H1 (cell line): ENCODE results near the gene TAF3. TPM values are rescaled to one million over a fixed set of nuclear protein-coding genes. Genes with fewer than 3 reads are reported as not detected.

Source experiments
- BACH1 ChIP-seq: IDR thresholded peaks from 2 replicates; pipeline ENCODE4 v1.6.1; 2012; ENCODE audit warnings: low read length, improper control_type of control experiment
- BRCA1 ChIP-seq: IDR thresholded peaks from 2 replicates; pipeline ENCODE4 v1.6.1; 2012; ENCODE audit warnings: low read depth, low read length, improper control_type of control experiment
- CEBPB ChIP-seq: IDR thresholded peaks from 2 replicates; pipeline ENCODE4 v1.6.1; 2012; ENCODE audit warnings: low read depth, low read length
- CREB1 ChIP-seq: IDR thresholded peaks from 2 replicates; pipeline ENCODE4 v1.6.1; 2012; ENCODE audit warnings: inconsistent platforms
- GTF2F1 ChIP-seq: IDR thresholded peaks from 2 replicates; pipeline ENCODE4 v1.6.1; 2012; ENCODE audit warnings: low read depth, low read length, improper control_type of control experiment, borderline replicate concordance
- SUZ12 ChIP-seq: fragments of 200-600 bp; sonication (generic); IDR thresholded peaks from 2 replicates; pipeline ENCODE4 v1.6.1; 2012; ENCODE audit warnings: mild to moderate bottlenecking, inconsistent platforms, low read length, moderate library complexity, mixed read lengths
- TEAD4 ChIP-seq: IDR thresholded peaks from 2 replicates; pipeline ENCODE4 v1.6.1; 2012; ENCODE audit warnings: low read depth, low read length, inconsistent platforms, mixed read lengths
- polyA plus RNA-seq, 7 experiments: library from polyadenylated mRNA; depleted of rRNA in 3 of 7; stranded (reverse) in 5 of 7; unstranded in 2 of 7; fragments of >200 nt in 5 of 7; fragments of 200-250 nt in 2 of 7; gene quantifications; 1 replicate in 5 of 7; 2 replicates in 1 of 7; 4 replicates in 1 of 7; pipeline versions ENCODE4 v1.2.1 to v1.2.3, GENCODE V29; 2011 to 2013; ENCODE audit warnings: missing spikeins in 2 of 7, mixed read lengths in 2 of 7
- total RNA-seq: library from RNA; stranded (reverse); fragmentation: NEBNext Ultra II Directional; extraction: Animal tissue kit (Norgen Biotek cat#: 25700); gene quantifications from 2 replicates; pipeline ENCODE4 v1.2.1, GENCODE V29; 2021
- TF ChIP-seq, protein P1 (sequence below): fragments of 300-600 bp; sonication (generic); IDR thresholded peaks from 2 replicates; pipeline ENCODE4 v1.7.1; 2012; ENCODE audit warnings: low read length, moderate library complexity, mild to moderate bottlenecking, inconsistent platforms; ENCODE audit not compliant: insufficient replicate concordance
- TF ChIP-seq, protein P2 (sequence below): IDR thresholded peaks from 2 replicates; pipeline ENCODE4 v1.6.1; 2012; ENCODE audit warnings: low read length, inconsistent platforms

TAF3 gene
- total and polyA plus RNA-seq, 2 of the 8 experiments (the other 6 are each of a cell fraction or from before 2014, with no cell fraction given), result 1.5 to 11.2 TPM

DNA sequence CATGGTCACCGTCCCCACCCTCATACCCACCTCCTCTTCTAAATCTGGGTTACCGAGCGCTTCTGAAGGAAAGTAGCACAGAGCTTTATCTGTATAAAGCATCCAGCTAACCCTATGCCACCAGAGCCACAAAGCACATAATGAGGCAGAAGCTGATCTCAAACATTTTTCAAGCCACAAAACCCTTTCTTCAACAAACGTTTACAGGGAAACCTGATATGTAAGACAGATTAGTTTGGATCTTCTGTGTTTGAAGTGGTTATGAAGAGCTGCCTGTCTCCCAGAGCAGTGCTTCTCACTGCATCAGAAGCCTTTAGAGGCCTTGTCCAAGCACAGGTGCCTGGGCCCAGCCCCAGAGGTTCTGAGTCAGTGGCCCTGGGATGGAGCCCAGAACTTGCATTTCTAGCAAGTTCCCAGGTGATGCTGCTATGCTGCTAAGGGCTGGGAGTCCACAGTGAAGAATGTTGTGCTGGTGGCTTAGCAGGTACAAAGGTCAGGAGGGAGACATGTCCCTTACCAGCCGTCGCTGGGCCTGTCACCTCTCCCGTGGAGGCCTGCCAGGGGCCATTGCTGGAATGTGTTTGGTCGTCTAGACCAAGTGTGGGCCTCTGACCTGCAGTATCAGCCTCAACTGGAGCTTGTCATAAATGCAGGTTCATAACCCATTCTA, 90.4 kb downstream of the TAF3 start (continued):
- TF ChIP-seq, protein P1, sequence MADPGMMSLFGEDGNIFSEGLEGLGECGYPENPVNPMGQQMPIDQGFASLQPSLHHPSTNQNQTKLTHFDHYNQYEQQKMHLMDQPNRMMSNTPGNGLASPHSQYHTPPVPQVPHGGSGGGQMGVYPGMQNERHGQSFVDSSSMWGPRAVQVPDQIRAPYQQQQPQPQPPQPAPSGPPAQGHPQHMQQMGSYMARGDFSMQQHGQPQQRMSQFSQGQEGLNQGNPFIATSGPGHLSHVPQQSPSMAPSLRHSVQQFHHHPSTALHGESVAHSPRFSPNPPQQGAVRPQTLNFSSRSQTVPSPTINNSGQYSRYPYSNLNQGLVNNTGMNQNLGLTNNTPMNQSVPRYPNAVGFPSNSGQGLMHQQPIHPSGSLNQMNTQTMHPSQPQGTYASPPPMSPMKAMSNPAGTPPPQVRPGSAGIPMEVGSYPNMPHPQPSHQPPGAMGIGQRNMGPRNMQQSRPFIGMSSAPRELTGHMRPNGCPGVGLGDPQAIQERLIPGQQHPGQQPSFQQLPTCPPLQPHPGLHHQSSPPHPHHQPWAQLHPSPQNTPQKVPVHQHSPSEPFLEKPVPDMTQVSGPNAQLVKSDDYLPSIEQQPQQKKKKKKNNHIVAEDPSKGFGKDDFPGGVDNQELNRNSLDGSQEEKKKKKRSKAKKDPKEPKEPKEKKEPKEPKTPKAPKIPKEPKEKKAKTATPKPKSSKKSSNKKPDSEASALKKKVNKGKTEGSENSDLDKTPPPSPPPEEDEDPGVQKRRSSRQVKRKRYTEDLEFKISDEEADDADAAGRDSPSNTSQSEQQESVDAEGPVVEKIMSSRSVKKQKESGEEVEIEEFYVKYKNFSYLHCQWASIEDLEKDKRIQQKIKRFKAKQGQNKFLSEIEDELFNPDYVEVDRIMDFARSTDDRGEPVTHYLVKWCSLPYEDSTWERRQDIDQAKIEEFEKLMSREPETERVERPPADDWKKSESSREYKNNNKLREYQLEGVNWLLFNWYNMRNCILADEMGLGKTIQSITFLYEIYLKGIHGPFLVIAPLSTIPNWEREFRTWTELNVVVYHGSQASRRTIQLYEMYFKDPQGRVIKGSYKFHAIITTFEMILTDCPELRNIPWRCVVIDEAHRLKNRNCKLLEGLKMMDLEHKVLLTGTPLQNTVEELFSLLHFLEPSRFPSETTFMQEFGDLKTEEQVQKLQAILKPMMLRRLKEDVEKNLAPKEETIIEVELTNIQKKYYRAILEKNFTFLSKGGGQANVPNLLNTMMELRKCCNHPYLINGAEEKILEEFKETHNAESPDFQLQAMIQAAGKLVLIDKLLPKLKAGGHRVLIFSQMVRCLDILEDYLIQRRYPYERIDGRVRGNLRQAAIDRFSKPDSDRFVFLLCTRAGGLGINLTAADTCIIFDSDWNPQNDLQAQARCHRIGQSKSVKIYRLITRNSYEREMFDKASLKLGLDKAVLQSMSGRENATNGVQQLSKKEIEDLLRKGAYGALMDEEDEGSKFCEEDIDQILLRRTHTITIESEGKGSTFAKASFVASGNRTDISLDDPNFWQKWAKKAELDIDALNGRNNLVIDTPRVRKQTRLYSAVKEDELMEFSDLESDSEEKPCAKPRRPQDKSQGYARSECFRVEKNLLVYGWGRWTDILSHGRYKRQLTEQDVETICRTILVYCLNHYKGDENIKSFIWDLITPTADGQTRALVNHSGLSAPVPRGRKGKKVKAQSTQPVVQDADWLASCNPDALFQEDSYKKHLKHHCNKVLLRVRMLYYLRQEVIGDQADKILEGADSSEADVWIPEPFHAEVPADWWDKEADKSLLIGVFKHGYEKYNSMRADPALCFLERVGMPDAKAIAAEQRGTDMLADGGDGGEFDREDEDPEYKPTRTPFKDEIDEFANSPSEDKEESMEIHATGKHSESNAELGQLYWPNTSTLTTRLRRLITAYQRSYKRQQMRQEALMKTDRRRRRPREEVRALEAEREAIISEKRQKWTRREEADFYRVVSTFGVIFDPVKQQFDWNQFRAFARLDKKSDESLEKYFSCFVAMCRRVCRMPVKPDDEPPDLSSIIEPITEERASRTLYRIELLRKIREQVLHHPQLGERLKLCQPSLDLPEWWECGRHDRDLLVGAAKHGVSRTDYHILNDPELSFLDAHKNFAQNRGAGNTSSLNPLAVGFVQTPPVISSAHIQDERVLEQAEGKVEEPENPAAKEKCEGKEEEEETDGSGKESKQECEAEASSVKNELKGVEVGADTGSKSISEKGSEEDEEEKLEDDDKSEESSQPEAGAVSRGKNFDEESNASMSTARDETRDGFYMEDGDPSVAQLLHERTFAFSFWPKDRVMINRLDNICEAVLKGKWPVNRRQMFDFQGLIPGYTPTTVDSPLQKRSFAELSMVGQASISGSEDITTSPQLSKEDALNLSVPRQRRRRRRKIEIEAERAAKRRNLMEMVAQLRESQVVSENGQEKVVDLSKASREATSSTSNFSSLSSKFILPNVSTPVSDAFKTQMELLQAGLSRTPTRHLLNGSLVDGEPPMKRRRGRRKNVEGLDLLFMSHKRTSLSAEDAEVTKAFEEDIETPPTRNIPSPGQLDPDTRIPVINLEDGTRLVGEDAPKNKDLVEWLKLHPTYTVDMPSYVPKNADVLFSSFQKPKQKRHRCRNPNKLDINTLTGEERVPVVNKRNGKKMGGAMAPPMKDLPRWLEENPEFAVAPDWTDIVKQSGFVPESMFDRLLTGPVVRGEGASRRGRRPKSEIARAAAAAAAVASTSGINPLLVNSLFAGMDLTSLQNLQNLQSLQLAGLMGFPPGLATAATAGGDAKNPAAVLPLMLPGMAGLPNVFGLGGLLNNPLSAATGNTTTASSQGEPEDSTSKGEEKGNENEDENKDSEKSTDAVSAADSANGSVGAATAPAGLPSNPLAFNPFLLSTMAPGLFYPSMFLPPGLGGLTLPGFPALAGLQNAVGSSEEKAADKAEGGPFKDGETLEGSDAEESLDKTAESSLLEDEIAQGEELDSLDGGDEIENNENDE, result no peak
- TF ChIP-seq, protein P2, sequence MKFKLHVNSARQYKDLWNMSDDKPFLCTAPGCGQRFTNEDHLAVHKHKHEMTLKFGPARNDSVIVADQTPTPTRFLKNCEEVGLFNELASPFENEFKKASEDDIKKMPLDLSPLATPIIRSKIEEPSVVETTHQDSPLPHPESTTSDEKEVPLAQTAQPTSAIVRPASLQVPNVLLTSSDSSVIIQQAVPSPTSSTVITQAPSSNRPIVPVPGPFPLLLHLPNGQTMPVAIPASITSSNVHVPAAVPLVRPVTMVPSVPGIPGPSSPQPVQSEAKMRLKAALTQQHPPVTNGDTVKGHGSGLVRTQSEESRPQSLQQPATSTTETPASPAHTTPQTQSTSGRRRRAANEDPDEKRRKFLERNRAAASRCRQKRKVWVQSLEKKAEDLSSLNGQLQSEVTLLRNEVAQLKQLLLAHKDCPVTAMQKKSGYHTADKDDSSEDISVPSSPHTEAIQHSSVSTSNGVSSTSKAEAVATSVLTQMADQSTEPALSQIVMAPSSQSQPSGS, result no peak
- TF ChIP-seq BRCA1 (no peak), GTF2F1 (no peak), BACH1 (no peak), CREB1 (no peak), TEAD4 (no peak), CEBPB (no peak), SUZ12 (no peak)
